GM21360 (cell line): ENCODE data around the gene TRIM14.
A peak's percentile ranks its signal among the peaks of the same experiment; 100 is the strongest.
"Not testable (repeated sequence)": the region's sequence is repeated elsewhere in the genome, so short reads cannot be mapped to it uniquely, and the experiment has no call there.

ENCODE experiments used
- ATAC-seq: cut with Tn5 transposase; IDR thresholded peaks from one replicate; pipeline ENCODE4 v1.9.1; 2021; ENCODE audit warnings: mild to moderate bottlenecking, moderate library complexity; ENCODE audit not compliant: unreplicated experiment

TRIM14 gene

GRCh38 chr9:98117097-98117496, 1.9 kb downstream of the TRIM14 start:
- ATAC-seq: not testable (repeated sequence)

- no peak for ATAC-seq
Measured at GRCh38 chr9:98109052-98109451, 10.0 kb downstream of the TRIM14 start.

- peak; percentile 73 for ATAC-seq
Measured at GRCh38 chr9:98108531-98109031, 10.4 kb downstream of the TRIM14 start.

- no peak for ATAC-seq
Measured at GRCh38 chr9:98107926-98108325, 11.1 kb downstream of the TRIM14 start.

- no peak for ATAC-seq
Measured at GRCh38 chr9:98105006-98105405, 14.0 kb downstream of the TRIM14 start.

DNA sequence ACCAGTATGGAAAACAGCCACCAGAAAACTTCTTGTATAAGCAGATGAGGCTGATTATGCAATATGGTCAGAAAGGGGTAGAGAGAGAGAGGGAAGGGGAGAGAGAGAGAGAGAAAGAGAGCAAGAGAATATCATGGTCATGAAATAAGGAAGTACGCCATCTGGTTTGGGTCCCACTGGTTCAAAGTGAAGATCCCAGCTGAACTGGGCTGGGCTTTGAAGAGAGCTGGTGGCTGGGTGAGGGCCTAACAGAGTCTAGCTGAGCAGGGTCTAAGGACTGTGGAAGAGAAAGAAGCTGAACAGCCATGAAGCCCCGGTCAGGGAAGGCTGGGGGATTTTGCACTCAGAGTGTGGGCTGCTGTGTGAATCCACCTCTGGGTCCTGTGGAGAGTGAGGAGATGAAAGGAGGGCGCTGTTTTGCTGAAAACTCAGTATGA, 14.6 kb downstream of the TRIM14 start:
- ATAC-seq: no peak

- ATAC-seq: peak; percentile 92
Measured at GRCh38 chr9:98101868-98102273, 17.2 kb downstream of the TRIM14 start.

DNA sequence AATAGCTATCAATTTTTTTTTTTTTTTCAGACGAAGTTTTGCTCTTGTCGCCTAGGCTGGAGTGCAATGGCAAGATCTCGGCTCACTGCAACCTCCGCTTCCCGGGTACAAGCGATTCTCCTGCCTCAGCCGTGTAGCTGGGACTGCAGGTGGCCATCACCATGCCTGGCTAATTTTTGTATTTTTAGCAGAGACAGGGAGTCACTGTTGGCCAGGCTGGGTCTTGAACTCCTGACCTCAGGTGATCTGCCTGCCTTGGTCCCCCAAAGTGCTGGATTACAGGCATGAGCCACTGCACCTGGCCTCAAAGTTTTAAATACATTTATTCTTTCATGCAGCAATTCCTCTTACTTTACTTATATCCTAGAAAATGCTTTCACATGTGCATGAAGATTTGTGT, 17.6 kb downstream of the TRIM14 start:
- no peak for ATAC-seq

DNA sequence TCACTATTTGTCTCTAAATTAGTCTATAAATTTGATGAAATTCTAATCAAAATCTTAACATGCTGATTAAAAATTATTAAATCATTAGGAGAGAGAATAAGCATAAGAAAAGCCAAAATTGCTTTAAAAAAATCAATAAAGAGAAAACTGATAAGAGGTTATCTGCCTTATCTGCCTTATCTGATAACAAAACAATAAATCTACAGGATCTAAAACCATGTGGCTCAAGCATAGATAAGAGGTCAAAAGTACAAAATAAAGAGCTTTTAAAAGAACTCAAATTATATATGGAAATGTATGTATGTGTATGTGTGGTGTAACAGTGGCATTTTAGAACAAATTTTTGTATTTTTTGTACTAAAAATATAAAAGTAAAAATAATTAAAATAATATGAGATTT, 18.6 kb downstream of the TRIM14 start:
- no peak for ATAC-seq

- no peak for ATAC-seq
Measured at GRCh38 chr9:98099898-98100297, 19.1 kb downstream of the TRIM14 start.

GRCh38 chr9:98099346-98099745, 19.7 kb downstream of the TRIM14 start:
- ATAC-seq: no peak

DNA sequence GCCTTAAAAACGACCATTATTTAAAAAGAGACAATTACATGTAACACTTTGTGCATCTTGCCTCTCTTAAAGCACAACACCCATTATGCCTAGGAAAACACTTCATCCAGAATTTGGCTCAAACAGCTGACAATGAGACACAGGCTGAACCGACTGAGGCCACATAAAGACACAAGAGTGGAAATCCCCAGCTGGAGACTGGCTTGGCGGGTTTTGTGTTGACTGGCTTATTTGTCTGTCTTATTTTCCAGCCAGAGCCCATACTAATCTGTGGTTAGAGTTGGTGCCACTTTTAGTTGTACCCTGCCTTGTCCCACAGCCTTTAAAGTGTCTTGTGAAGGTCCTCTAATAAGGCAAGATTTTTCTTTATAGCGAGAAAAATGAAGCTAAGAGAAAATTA, 21.2 kb downstream of the TRIM14 start:
- no peak for ATAC-seq

- ATAC-seq: no peak
Measured at GRCh38 chr9:98096091-98096490, 22.9 kb downstream of the TRIM14 start.

GRCh38 chr9:98095401-98095800, 23.6 kb downstream of the TRIM14 start:
- no peak for ATAC-seq

DNA sequence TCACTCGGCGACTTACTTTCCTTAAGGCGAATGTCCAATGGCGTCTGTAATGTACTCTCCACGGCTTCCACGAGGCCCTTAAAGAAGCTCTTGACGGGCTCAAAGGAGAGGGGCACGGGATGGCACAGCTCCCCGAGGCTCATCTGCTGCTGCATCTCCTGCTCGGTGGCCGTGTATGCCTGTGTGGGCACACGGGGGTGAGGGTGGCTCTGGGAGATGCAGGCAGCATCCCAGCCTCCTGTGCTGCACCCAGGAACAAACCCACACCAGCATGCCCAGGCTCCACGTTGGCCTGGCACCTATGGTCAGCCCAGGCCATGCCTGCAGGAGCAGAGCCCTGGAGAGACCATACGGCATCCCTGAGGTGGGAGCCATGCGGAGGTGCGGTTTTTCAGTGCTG, 24.2 kb downstream of the TRIM14 start:
- ATAC-seq: no peak

DNA sequence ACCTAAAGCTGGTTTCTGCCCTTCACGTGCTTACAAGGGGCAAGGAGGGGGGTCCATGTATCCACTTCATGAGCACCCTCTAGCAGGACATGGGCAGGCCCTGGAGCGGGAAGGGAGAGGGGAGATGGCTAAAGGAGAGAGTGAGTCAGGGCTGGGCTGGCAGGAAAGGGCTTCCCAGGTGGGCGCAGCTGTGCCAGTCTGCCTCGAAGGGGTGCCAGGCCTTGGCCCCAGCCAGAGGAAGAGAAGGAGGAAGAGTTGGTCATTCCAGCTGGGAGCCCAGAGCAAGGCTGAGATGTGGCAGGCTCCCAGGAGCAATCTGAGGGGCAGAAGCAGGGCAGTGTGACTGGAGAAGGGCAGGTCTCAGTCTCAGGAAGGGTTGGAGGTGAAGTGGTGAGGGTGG, 24.7 kb downstream of the TRIM14 start:
- no peak for ATAC-seq

GRCh38 chr9:98092613-98092931, 26.4 kb downstream of the TRIM14 start:
- ATAC-seq: no peak

- no peak for ATAC-seq
Measured at GRCh38 chr9:98091735-98092612, 27.0 kb downstream of the TRIM14 start.

- ATAC-seq: not testable (repeated sequence)
Measured at GRCh38 chr9:98090674-98091073, 28.3 kb downstream of the TRIM14 start.

GRCh38 chr9:98087420-98088354, 31.3 kb downstream of the TRIM14 start:
- ATAC-seq: no peak

- ATAC-seq: no peak
Measured at GRCh38 chr9:98086461-98086860, 32.6 kb downstream of the TRIM14 start.

DNA sequence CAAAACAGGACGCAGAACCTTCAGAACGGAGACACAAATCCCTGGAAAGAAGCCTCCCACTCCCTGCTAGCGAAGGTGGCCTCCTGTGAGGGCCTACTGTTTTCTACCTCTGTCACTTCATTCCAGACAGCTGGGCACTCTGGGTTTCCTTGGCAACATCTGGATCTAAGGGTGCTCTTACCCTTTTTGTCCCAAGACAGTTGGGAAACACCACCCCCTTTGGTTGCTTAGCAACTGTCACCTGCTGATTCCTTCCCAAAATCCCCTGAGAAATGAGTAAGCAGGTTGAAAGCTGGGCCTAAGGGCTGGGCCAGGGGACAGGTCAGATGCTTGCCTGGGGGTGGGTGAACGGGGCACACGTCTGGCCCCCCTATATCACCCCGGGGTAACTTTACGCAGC, 33.1 kb downstream of the TRIM14 start:
- ATAC-seq: no peak
